Activated naive CD8-positive, alpha-beta T cell treated with anti-CD3 and anti-CD28 coated beads, Interleukin-2, amount 10 ng/mL, durations not matched to agents 7 days and 5 days (primary cell): ENCODE results near the gene MS4A13. TPM values are rescaled to one million over a fixed set of nuclear protein-coding genes. Genes with fewer than 3 reads are reported as not detected.

Source experiments
- ATAC-seq: fragments of 150-1000 bp; cut with Tn5 transposase; one replicate; pipeline ENCODE4 v1.10.0; 2021; ENCODE audit warnings: low read depth, moderate library complexity
- POLR2A ChIA-PET: fragments of 350-600 bp; sonication (Branson Sonifier 250); formaldehyde crosslinking; loops from one replicate; lab custom pipeline; 2021; ENCODE audit warnings: antibody characterized with exemption; lab: Charles Lee
- DNase-seq: peaks from one replicate; pipeline ENCODE4 v3.0.0; 2021
- H3K27ac Mint-ChIP-seq: one replicate; pipeline ENCODE4 v1.8.0; 2022; ENCODE audit warnings: mild to moderate bottlenecking, mixed read lengths
- H3K27me3 Mint-ChIP-seq: one replicate; pipeline ENCODE4 v1.8.0; 2022; ENCODE audit warnings: mild to moderate bottlenecking, moderate library complexity, mixed read lengths
- H3K36me3 Mint-ChIP-seq: one replicate; pipeline ENCODE4 v1.8.0; 2021; ENCODE audit warnings: mild to moderate bottlenecking, mixed read lengths
- H3K4me1 Mint-ChIP-seq: one replicate; pipeline ENCODE4 v1.8.0; 2021; ENCODE audit warnings: mixed read lengths
- H3K4me3 Mint-ChIP-seq: one replicate; pipeline ENCODE4 v1.8.0; 2022; ENCODE audit warnings: mild to moderate bottlenecking, moderate library complexity, mixed read lengths
- H3K9me3 Mint-ChIP-seq: one replicate; pipeline ENCODE4 v1.8.0; 2021; ENCODE audit warnings: mixed read lengths
- total RNA-seq, 2 experiments: library from RNA; stranded (reverse); gene quantifications; one replicate each; pipeline ENCODE4 v1.2.3, GENCODE V29; 2021

MS4A13 gene, protein sequence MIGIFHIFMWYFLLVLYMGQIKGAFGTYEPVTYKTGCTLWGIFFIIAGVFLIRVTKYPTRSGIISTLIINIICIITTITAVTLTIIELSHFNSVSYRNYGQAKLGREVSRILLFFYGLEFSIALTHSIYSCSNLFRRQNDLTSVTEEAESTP
- total RNA-seq, result not detected

DNA sequence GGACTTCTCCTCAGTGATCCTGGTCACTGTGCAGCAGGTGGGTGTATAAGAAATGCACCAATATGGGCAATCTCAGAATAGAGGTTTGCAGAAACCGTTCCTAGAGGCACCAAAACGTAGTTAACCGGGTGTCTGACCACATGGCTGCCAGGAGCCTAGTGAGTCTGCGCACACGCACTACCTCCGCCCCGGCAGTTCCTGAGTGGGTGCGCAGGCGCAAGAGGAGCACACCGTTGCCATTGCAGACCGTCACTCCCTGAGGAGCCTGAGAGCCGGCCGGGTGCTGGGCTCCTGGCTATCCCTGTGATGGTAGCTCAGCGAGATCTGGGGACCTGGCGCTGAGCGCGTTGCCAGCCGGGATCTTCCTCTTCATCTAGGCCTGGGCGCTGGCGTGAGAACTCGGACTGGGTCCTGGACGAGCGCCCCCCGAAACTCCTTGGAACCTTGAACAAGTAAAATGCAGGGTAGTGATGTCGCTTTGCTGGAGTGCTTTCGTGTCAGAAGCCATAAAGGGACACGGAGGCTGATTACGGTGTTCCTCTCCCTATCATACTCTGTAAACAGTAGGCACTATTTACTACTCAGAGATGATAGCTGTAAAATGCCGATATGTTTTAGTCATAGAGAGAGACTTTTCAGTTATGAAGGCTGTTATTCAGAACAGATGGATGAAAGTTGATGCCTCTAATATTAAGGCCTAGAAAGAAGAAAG is at the start of gene MS4A13:
Gene MS4A13 (plus strand): TSS at position 249 of the 712 bp plus-strand sequence. CDS start 2,692 bp downstream, outside the sequence.
- Mint-ChIP-seq H3K36me3 (no peaks in the 10 kb centered on the region), H3K9me3 (peaks cover 4% of the 10 kb centered on the region), H3K4me1 (no peaks in the 10 kb centered on the region), H3K27ac (no peak within 1 kb of the TSS), H3K27me3 (peaks cover 33% of the 10 kb centered on the region), H3K4me3 (no peak within 1 kb of the TSS)
- ATAC-seq (no peak), DNase-seq (no peak)
- POLR2A ChIA-PET, result no interaction called here

- POLR2A ChIA-PET, result no interaction called here
- peaks cover 21% of the 10 kb centered on the region for H3K27me3 Mint-ChIP-seq
- no peaks in the 10 kb centered on the region for H3K4me1 Mint-ChIP-seq
- H3K4me3 Mint-ChIP-seq, result no peak overlapping the region
- no peaks in the 10 kb centered on the region for H3K9me3 Mint-ChIP-seq
- DNase-seq (no peak), ATAC-seq (no peak)
- no peak overlapping the region for H3K27ac Mint-ChIP-seq
- no peaks in the 10 kb centered on the region for H3K36me3 Mint-ChIP-seq
Observed at GRCh38 chr11:60468829-60469228, 46.4 kb upstream of the MS4A13 start.

DNA sequence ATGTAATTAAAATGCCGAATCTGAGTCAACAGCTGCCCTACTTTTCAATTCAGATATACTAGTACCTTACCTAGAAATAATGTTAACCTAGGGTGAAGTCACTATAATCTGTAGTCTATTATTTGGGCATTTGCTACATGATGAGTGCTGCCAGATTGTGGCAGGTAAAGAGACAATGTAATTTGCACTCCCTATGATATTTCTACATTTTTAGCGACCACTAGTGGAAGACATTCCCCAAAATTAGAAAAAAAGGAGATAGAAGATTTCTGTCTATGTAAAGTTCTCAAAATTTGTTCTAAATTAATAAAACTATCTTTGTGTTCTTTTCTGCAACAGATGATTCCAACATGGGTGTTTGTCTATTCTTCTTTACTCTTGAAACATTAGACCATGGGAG is 45.5 kb upstream of the MS4A13 start:
- Mint-ChIP-seq H3K4me1 (no peaks in the 10 kb centered on the region), H3K9me3 (no peaks in the 10 kb centered on the region), H3K27me3 (peaks cover 17% of the 10 kb centered on the region), H3K27ac (no peak overlapping the region), H3K36me3 (no peaks in the 10 kb centered on the region), H3K4me3 (no peak overlapping the region)
- no peak for DNase-seq
- no peak for ATAC-seq
- POLR2A ChIA-PET, result no interaction called here

DNA sequence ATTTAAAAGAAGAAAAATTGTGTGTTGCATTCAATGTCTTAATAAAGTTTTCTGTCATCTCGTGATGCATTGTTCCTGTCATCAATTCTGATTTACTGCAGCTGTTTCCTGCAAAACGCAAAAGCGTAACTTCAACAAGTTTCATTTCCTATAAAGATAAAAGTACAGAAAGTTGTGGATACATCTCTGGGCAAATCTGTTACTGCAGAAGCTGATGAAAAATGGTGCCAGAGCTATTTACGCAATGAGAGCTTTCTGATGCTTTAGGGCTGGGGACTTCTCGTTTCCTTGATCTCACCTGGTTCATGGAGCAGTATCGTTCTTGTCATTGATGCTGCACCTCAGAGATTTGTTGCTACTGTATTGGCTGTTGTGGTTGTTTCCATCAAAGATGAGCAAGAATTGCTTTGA is 38.2 kb upstream of the MS4A13 start:
- no peaks in the 10 kb centered on the region for H3K36me3 Mint-ChIP-seq
- peaks cover 21% of the 10 kb centered on the region for H3K27me3 Mint-ChIP-seq
- no peak overlapping the region for H3K27ac Mint-ChIP-seq
- ATAC-seq (no peak), DNase-seq (no peak)
- H3K4me3 Mint-ChIP-seq, result no peak overlapping the region
- no peaks in the 10 kb centered on the region for H3K9me3 Mint-ChIP-seq
- no peaks in the 10 kb centered on the region for H3K4me1 Mint-ChIP-seq
- POLR2A ChIA-PET, result no interaction called here

GRCh38 chr11:60482361-60482760 is 32.8 kb upstream of the MS4A13 start:
- no peaks in the 10 kb centered on the region for H3K9me3 Mint-ChIP-seq
- no peak overlapping the region for H3K4me3 Mint-ChIP-seq
- no peak for DNase-seq
- no peak for ATAC-seq
- POLR2A ChIA-PET, result no interaction called here
- H3K4me1 Mint-ChIP-seq, result peaks cover 2% of the 10 kb centered on the region
- H3K27me3 Mint-ChIP-seq, result peaks cover 20% of the 10 kb centered on the region
- H3K27ac Mint-ChIP-seq, result no peak overlapping the region
- H3K36me3 Mint-ChIP-seq, result no peaks in the 10 kb centered on the region

- POLR2A ChIA-PET, result no interaction called here
- peaks cover 2% of the 10 kb centered on the region for H3K4me1 Mint-ChIP-seq
- DNase-seq (no peak), ATAC-seq (no peak)
- H3K9me3 Mint-ChIP-seq, result no peaks in the 10 kb centered on the region
- peaks cover 9% of the 10 kb centered on the region for H3K27me3 Mint-ChIP-seq
- no peaks in the 10 kb centered on the region for H3K36me3 Mint-ChIP-seq
- H3K27ac Mint-ChIP-seq, result no peak overlapping the region
- H3K4me3 Mint-ChIP-seq, result no peak overlapping the region
Observed at GRCh38 chr11:60485987-60486386, 29.2 kb upstream of the MS4A13 start.

DNA sequence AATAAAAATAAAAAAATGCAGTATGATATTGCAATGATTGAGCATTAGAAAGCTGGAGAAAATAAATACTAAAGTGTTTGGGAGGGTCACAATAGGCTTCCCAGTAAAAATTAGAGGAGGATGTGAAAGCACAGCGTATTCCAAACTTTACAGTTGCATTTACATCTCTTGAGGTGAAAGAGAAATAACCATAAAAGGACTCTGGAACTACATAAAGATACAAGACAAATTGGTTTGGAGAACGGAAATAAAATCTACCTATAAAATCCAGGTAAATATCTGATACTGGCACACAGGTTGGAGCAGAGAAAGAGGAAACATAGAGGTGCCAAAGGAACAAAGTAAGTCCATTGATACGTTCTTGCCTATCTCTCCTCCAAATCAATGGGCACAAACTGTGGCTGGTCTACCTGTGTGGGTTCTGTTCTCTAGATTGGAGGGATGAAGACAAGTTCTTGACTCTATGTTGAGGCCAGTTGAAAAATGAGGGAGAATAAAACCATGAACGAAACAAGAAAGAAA is 22.6 kb upstream of the MS4A13 start, which contains the start of gene MS4A12:
Gene MS4A12 (plus strand): TSS at position 291 of the 522 bp plus-strand sequence. CDS start 4,541 bp downstream, outside the sequence.
- ATAC-seq, result no peak
- no peak within 1 kb of the TSS for H3K4me3 Mint-ChIP-seq
- no peaks in the 10 kb centered on the region for H3K4me1 Mint-ChIP-seq
- H3K27ac Mint-ChIP-seq, result no peak within 1 kb of the TSS
- no peak for DNase-seq
- H3K9me3 Mint-ChIP-seq, result no peaks in the 10 kb centered on the region
- POLR2A ChIA-PET, result no interaction called here
- no peaks in the 10 kb centered on the region for H3K36me3 Mint-ChIP-seq
- H3K27me3 Mint-ChIP-seq, result peaks cover 31% of the 10 kb centered on the region

GRCh38 chr11:60493454-60493853 is 21.7 kb upstream of the MS4A13 start:
- POLR2A ChIA-PET, result no interaction called here
- H3K4me3 Mint-ChIP-seq, result no peak overlapping the region

DNA sequence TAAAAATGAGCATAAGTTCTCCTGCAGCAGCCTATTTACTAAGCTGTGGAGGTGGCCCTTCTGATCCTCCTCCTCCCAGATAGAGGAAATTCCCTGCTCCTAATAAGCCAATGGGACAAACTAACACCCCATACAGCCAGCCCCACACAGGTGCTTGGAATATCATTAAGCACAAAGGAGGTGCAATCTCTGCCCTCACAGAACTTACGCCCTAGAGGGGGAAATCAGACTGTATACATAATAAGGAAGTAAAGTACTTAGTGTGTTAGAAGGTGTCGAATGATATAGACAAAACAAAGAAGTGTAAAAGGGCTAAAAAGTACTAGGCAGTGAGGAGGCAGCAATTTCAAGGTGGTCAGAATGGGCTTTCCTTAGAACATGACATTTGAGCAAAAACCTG is 16.8 kb upstream of the MS4A13 start:
- DNase-seq (no peak), ATAC-seq (no peak)
- H3K27me3 Mint-ChIP-seq, result peaks cover 75% of the 10 kb centered on the region
- H3K27ac Mint-ChIP-seq, result no peak overlapping the region
- peaks cover 2% of the 10 kb centered on the region for H3K4me1 Mint-ChIP-seq
- H3K4me3 Mint-ChIP-seq, result no peak overlapping the region
- H3K9me3 Mint-ChIP-seq, result peaks cover 2% of the 10 kb centered on the region
- POLR2A ChIA-PET, result no interaction called here
- no peaks in the 10 kb centered on the region for H3K36me3 Mint-ChIP-seq

More at GRCh38 chr11:60493454-60493853, 21.7 kb upstream of the MS4A13 start:
- Mint-ChIP-seq H3K4me1 (no peaks in the 10 kb centered on the region), H3K9me3 (no peaks in the 10 kb centered on the region), H3K27me3 (peaks cover 37% of the 10 kb centered on the region), H3K27ac (no peak overlapping the region), H3K36me3 (no peaks in the 10 kb centered on the region)
- DNase-seq (no peak), ATAC-seq (no peak)

DNA sequence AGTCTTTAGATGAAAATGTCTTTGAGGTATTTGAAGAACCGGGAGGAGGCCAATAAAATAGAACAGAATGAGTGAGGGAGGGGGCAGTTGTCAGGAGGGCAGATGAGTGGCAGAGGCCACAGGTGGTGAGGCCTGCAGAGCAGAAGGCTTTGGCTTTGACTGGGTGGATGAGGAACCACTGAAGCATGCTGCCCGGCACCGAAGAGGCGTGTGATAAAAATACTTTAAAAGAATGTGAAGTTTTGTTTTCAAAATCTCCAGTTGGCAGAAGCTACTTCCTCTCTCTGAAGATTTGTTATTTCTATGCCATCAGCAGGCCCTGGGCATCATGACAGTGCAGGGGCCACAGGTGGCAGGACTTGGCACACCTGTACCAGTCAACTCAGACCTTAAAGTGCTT is 16.3 kb upstream of the MS4A13 start:
- POLR2A ChIA-PET, result no interaction called here
- H3K27ac Mint-ChIP-seq, result no peak overlapping the region
- H3K27me3 Mint-ChIP-seq, result peaks cover 78% of the 10 kb centered on the region
- DNase-seq (no peak), ATAC-seq (no peak)
- peaks cover 3% of the 10 kb centered on the region for H3K4me1 Mint-ChIP-seq
- H3K9me3 Mint-ChIP-seq, result peaks cover 2% of the 10 kb centered on the region
- no peak overlapping the region for H3K4me3 Mint-ChIP-seq
- H3K36me3 Mint-ChIP-seq, result no peaks in the 10 kb centered on the region

DNA sequence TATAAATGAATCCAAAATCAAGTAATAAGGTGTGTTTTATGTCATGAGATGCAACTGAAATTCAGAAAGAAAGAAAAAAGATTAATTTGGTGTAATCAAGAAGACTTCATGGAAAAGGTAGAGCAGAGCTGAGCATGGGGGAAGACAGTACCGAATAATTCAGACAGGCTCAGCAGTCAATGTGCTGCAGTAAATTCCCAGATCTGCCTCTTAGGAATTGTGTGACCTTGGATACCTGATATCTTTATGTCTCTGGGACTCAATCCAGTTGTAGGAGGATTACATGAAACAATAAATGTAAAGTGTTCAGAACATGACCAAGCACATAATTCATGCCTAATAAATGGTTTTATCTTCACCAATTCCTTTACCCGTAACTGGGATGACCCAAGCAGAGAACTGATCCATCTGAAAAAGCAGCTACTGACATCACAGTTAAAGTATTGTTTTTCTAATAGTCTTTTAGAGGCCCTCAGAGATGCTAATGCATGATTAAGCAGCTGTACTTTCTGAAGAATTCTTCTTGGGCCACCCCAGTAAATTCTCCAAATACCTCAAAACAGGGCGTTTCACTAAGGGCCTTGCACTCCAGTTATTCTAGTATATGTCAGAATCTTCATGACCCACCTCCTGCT is 14.8 kb upstream of the MS4A13 start:
- no peak overlapping the region for H3K4me3 Mint-ChIP-seq
- ATAC-seq (no peak), DNase-seq (no peak)
- H3K36me3 Mint-ChIP-seq, result peaks cover 3% of the 10 kb centered on the region
- H3K27me3 Mint-ChIP-seq, result peaks cover 76% of the 10 kb centered on the region
- H3K9me3 Mint-ChIP-seq, result peaks cover 4% of the 10 kb centered on the region
- POLR2A ChIA-PET, result no interaction called here
- no peak overlapping the region for H3K27ac Mint-ChIP-seq
- peaks cover 17% of the 10 kb centered on the region for H3K4me1 Mint-ChIP-seq

GRCh38 chr11:60502221-60502775 is 12.9 kb upstream of the MS4A13 start:
- ATAC-seq (no peak), DNase-seq (no peak)
- H3K27me3 Mint-ChIP-seq, result peaks cover 70% of the 10 kb centered on the region
- peaks cover 3% of the 10 kb centered on the region for H3K36me3 Mint-ChIP-seq
- peaks cover 17% of the 10 kb centered on the region for H3K4me1 Mint-ChIP-seq
- no peak overlapping the region for H3K4me3 Mint-ChIP-seq
- H3K9me3 Mint-ChIP-seq, result peaks cover 7% of the 10 kb centered on the region
- POLR2A ChIA-PET, result no interaction called here
- no peak overlapping the region for H3K27ac Mint-ChIP-seq

DNA sequence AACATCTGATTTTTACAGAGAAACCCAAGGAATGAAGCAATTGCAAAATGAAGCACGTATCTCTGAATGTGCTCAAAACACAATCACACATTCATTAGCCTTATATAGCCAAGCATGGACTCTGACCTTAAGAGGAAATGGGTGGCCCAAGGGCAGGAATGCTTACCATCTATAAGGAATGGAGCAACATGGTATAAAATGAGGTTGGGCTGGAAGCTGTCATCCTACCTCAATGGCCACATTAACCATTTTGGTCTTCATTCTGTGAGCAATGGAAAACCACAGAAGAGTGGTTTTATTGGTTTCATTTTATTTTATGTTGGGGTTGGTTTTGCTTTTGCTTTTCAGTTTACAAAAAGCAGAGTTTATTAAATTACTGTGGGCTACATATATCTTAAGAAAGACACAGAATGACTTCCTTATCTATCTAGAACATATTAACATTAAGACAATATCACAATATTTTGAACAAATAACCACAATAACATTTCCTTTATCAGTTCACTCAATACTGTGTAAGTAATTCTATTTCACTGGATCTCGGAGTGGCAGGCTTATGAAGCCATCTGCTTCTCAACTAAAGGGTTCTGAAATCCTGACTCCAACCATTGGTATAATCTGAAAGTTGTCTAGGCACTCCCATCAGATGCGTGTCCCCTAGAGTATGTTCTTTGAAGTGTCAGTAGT is 10.8 kb upstream of the MS4A13 start:
- peaks cover 9% of the 10 kb centered on the region for H3K9me3 Mint-ChIP-seq
- DNase-seq, result no peak
- peaks cover 17% of the 10 kb centered on the region for H3K4me1 Mint-ChIP-seq
- ATAC-seq, result peak; percentile 74
- peaks cover 3% of the 10 kb centered on the region for H3K36me3 Mint-ChIP-seq
- H3K27me3 Mint-ChIP-seq, result peaks cover 54% of the 10 kb centered on the region
- no peak overlapping the region for H3K27ac Mint-ChIP-seq
- POLR2A ChIA-PET, result no interaction called here
- H3K4me3 Mint-ChIP-seq, result peak overlapping the region; percentile 10
